ENCODE results near the gene IGFBP6. TPM values are rescaled to one million over a fixed set of nuclear protein-coding genes. Genes with fewer than 3 reads are reported as not detected.
"Not testable (repeated sequence)": the region's sequence is repeated elsewhere in the genome, so short reads cannot be mapped to it uniquely, and the experiment has no call there.

The IGFBP6 gene
- total RNA-seq, 1 donor from 2014 or later, result 95.0 TPM

DNA sequence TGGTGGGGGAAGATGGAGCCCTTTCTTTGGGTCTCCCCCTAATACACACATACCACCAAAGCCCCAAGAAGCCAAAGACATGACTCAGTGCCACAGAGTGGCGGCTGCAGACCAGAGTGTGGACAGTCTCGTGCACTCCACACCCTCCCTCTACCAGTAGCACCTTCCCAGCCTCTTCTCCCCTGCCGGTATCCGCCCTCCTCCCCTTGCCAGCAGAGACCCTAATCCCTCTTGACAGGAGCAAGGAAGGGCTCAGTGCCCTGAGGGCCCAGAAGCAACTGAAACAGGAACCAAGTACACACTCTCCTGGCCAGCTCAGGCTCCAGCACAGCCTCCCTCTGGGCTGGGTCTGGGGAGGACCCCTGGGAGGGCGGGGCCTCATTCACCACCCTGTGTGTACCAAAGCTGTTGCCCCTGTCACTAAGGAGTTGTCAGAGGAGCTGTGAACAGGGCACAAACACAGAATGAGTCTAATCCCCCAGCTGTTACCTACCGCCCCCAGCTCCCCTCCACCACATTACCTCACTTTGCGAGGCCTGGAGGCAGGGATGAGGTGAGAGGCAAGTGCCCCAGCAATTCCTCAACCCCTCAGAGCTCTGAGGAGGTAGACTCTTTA is 26.5 kb upstream of the IGFBP6 start:
- no peak for DNase-seq (ENCODE audit: low read depth)

DNA sequence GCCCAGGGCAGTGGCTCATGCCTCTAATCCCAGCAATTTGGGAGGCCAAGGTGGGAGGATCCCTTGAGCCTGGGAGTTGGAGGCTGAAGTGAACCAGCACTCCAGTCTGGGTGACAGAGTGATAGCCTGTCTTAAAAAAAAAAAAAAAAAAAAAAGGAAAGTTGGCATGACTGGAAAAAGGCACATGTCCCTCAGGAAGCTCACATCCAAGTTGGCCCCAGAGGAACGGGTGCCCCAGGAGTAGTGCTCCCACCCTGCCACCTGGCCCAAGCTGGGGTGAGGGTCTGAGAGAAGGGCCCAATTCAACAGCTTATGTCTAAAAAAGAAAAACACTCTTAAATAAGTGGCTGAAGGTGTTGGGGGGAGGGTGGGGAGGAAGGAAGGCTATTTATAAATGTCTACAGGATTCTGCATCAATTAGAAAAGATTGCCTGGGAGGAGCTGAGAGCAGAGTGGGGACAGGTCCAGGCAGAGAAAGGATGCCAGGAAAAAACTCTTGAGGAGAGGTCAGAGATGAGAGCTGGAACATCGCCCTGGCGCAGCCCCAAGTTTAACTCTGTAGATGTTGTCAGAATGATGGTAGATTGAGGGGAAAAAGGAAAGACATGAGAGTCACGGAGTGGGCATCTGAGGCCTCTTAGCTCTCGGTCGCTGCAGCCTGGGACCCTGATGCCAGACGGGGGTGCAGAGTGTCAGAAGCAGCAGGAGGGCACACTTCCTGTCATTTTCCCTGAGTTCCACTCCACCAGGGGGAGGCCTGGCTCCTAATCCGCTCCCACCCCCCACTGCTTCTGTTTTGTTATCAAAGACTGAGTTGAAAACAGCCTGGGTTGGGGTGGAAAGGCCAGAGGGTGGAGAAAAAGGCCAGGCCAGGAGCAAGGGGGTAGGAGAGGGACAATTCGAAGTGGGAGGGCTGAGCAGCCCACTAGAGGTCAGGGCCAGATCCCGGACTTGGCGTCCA is 25.6 kb upstream of the IGFBP6 start:
- DNase-seq (ENCODE audit: low read depth), result no peak

DNA sequence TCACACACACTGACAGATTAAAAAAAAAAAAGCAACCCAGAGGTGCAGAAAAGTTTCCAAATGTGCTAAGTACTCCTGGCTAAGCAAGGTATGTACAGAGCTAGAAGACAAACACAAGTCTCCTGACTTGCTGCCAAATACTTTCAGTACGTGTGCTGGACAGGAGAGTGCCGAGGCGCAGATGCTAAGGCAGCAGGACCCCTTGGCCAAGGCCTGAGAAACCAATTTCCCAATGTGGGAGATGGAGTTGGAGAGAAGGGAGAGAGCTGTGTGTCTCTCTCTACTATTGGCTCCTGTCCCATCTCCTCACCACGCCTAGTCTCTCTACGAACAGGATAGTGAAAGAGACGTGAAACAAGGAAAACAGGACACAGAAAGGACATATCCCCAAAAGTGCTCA is 23.6 kb upstream of the IGFBP6 start:
- DNase-seq (ENCODE audit: low read depth), result no peak

DNA sequence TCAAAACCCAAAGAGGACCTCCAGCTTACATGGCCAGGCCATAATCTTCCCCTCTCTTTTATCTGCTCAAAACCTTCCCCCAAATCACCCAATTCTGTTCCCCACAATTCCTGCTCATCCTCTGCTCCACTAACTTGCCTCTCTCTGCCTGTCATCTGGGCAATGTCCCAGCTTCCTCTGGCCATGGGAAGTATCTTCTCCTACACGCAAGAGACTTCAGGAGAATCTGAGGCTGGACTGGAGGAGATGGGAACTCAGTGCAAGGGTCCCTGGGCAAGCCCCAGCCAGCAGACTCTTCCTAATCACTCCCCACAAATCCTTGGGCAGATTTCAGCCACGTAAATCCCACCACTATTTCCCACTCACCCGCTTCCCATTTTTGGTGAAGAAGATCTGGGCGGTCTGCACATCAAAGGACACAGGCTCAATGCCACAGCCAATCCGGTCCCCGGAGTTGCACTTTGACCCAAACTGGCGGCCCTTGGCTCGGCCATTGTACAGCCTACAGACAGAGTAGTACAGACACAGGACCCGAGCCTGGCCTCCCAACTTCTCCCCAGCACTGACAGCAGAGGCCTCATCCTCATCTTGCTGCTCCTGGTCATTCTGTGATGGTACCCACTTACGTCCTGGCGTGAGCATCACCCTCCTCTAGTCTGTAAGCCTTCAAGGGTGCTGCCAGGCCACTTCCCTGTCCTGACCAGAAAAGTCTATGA is 23.0 kb upstream of the IGFBP6 start:
- DNase-seq (ENCODE audit: low read depth), result no peak

DNA sequence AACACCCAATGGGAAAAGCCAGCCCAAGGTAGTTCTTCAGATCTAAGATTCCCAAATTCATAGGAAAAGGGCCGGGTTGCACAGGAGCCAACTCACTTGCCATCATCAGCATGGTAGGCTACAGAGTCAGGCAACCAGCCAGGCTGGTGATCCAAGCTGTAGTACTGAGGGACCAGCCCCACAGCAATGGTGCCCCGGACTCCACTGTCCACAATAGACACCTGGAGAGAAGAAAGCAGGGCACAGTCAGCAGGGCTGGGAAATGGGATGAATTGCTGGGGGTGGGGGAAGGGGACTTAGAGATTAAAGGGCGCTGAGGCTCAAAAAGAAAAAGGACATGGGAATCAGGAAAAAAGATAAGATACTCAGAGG is 22.5 kb upstream of the IGFBP6 start:
- no peak for DNase-seq (ENCODE audit: low read depth)

DNA sequence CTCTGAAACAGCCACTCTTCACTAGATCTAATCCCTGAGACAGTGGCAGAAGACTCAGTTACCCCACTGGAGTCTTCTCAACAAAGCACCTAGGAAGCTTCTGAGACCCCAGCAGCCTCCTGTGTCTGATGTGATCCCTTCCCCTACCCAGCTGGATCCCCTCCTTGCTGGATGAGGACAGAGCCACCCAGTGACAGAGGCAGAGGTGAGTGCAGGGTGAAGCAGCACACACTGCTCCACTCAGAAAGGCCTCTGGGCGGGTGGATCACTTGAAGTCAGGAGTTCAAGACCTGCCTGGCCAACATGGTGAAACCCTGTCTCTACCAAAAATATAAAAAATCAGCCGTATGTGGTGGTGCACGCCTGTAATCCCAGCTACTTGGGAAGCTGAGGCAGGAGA is 21.0 kb upstream of the IGFBP6 start:
- no peak for DNase-seq (ENCODE audit: low read depth)

DNA sequence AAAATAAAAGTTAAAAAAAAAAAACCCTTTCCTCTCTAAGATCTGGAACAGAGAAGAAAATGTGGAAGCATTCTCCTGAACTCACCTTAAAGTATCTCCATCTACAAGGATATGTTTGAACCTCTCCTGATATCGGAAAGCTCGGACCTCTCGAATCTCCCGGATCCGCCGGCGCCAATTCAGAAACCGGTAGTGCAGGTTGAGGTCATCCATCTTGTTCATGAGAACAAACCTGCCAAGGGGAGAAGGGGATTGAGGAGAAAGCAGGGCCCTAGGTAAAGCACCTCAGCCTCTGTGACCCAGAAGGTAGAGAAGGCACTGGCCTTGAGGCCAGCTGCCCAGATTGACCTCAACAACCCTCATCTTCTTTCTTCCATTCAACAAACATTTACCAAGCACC is 20.4 kb upstream of the IGFBP6 start:
- no peak for DNase-seq (ENCODE audit: low read depth)

DNA sequence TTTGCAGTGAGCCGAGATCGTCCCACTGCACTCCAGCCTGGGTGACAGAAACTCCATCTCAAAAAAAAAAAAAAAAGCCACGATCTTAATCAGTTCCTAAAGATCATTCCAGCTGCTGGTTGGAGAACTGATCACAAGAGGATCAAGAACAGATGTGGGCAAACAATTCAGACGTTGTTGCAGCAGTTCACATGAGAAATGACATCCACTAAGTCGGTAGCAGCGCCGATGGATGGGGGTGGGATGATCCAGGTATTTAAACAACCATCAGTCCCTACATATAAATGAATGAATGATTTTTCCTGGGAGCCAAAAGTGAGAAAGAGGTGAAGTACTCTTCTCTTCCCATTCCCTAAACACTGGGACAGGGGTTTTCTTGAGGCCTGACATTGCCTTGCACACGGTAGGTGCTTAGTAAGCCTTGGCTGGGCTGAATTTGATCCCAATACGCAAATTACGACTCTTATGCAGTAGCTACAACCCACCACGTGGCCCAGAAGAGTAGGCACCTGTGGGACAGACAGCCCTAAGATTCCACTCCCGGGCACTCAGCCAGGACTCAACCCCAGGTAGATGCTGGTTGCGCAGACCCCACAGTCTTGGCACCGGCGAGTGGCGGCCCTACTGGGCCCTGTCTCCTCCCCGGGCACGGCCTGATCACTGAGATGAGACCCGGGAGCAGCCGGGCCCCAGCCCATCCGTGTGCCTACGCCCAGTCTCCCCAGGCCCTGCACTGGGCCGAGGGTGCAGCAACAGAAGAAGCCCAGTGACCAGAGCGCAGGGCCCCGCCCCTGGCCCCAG is 18.8 kb upstream of the IGFBP6 start:
- DNase-seq (ENCODE audit: low read depth), result no peak

DNA sequence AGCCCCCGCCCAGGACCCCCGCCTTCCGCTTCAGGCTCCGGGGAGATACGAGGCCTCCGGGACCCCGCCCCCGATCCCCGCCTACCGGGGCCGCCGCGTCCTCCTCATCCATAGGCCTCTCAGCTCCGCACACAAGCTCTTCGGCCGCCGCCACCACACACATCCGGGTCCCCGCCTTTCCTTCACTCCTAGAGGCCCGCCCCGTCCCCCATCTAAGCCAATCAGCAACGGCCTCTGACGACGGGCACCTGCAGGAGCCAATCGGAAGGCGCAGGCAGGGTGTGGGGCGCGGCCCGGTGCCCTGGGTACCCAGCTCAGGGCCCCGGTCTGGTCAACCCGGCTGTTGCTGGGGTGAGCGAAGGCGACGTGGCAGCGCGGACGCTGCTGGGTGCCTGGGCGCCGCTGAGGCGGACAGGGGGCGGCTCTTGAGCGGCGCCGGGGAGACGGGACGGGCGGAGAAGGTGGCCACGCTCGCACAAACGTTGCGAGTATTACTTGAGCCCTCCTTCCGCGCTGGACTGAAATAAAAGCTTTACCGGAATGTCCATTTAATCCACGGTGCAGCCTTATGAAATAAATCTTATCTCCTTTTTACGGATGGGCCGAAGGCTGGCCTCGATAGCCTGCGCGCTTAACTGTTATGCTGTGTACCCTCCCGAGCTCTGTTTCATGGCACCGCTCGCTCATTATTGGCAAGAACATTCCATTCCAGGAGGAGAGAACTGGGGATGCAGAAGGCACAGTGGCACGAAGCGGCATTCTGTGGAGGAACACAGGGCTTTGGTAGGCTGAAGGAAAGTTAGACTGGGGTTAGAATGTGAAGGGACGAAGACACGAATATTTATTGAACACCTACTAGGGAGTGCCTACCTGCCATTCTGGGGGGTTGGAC is 18.0 kb upstream of the IGFBP6 start, which contains the start of gene SPRYD3:
TSS of gene SPRYD3 (minus strand) at position 165 of the 892 bp plus-strand sequence. CDS start at position 108, 57 bp downstream.
- DNase-seq (ENCODE audit: low read depth), result peak; percentile 79

DNA sequence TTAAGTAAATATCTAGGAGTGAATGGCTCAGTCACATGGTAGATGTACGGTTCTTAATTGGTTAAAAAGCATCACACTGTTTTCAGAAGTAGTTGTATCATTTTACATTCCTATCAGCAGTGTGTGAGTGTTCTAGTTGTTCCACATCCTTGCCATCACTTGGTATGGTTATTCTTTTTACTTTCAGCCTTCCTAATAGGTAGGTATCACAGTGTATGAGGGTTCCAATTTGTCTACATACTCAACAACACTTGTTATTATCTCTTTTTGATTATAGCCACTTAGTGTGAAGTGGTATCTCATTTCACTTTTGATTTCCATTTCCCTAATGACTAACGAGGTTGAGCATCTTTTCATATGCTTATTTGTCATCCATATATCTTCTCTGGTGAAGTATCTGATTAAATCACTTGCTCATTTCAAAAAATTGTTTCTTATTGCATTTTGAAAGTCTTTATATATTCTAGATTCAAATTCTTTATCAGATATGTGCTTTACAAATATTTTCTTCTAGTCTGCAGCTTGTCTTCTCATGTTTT is 14.8 kb upstream of the IGFBP6 start:
- no peak for DNase-seq (ENCODE audit: low read depth)

DNA sequence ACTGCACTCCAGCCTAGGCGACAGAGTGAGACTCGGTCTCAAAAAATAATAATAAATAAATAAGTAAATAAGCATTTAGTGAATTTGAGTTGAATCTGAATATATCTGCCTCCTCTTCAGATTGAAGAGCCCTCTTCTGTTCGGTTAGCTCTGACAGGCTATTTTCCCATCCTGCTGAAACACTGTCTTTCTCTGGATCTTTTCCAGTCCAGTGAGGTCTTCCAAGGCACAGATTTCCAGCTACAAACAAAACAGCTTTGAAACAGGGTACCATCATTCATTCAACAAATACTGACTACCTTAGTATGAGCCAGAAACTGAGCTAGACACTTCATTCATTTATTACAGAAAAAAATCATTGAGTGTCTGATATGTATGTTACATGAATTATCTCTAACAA is 11.1 kb upstream of the IGFBP6 start:
- DNase-seq (ENCODE audit: low read depth), result no peak

DNA sequence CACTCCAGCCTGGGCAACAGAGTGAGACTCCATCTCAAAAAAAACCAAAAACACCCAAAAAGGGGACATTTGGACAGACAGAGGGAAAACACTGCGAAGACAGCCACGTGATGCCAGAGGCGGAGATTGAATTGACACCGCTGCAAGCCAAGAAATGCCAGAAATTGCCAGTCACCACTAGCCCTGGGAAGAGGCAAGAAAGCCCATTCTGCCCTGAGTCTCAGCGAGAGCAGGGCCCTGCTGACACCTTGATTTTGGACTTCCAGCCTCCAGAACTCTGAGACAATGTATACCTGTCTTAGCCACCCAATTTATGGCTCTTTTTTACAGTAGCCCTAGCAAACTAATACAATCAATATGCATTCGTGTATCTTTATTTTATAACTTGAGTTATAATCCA is 7.4 kb upstream of the IGFBP6 start:
- no peak for DNase-seq (ENCODE audit: low read depth)

DNA sequence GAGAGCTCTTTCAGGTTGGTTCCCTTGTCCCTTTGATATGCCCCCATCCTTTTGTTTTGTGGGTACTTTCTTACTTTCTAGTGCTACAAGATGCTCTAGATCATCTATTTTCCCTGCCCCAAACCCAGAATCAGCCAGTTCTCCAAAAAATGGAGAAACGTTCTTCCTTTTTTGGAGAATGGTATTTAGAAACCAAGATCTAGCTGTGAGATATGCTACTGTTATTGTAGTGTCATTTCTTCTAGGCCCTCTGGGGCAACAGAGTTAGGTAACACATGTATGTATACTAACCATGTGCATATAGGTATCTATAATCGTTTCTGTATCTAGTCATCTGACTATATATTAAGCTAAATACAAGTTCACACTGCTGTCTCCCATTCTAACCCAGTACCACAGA is 6.9 kb upstream of the IGFBP6 start:
- DNase-seq (ENCODE audit: low read depth), result no peak

DNA sequence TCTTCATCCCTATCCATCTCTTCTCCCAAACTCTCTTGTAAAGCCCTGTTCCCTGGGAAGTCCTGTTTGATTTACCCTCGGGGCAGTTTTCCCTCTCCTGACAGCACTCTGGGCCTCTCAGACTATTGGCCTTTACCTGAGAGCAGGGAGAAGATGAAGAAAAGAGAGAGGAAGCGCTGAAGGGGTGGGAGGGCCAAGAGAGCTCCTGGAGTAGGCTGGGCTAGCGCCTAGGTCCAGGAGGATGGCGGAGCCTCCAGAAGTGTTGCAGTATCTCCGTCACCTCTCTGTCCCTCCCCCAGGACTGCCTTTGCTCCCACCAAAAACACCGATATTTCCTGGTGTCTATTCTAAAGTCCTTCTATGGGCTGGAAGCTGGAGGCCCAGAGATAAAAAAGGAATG is 5.7 kb upstream of the IGFBP6 start:
- DNase-seq (ENCODE audit: low read depth), result no peak

DNA sequence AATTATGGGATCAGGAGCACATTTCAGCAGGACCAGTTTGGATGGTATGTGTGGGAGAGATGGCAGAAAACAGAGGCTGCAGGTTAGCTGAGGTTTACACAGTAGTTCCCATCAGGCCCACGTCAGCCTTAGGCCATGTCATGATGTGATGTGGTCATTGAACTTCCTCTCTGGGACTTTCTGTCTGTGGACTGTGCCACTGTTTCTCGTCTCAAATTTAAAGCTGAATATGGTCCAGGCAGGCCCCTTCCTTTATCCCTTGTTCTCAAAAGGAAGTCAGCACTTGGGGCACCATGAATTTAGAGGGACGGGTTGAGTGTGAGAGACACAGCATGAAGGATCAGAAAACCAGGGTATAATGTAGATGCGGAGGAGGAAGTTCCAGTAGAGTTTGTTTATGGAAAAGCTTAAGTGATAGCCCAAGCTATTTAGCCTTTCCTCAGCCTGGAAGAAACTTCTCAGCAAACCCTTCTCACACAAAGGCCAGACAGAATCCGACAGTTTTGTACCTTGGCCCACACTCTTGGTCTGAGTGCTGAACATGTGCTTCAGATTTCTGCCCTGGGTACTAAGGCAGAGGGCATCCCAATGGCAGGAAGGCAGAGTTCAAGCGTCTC is 3.6 kb upstream of the IGFBP6 start:
- DNase-seq (ENCODE audit: low read depth), result no peak

DNA sequence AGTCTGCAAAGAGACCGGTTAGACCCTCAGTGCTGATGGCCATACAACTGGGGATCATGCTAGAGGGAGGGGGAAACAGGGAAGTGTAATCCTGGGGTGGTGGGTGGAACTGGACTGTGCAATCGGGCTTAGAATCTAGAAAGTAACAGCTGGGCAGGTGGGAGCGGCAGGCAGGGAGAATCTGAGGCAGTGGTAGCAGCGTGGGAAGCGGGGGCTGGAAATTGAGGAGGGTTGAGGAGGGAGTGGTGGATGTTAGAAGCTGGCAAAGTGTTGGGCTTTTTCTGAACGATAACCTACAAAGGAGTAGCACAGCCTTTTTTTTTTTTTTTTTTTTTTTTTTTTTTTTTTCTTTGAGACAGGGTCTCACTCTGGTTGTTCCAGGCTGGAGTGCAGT is 3.1 kb upstream of the IGFBP6 start:
- no peak for DNase-seq (ENCODE audit: low read depth)

DNA sequence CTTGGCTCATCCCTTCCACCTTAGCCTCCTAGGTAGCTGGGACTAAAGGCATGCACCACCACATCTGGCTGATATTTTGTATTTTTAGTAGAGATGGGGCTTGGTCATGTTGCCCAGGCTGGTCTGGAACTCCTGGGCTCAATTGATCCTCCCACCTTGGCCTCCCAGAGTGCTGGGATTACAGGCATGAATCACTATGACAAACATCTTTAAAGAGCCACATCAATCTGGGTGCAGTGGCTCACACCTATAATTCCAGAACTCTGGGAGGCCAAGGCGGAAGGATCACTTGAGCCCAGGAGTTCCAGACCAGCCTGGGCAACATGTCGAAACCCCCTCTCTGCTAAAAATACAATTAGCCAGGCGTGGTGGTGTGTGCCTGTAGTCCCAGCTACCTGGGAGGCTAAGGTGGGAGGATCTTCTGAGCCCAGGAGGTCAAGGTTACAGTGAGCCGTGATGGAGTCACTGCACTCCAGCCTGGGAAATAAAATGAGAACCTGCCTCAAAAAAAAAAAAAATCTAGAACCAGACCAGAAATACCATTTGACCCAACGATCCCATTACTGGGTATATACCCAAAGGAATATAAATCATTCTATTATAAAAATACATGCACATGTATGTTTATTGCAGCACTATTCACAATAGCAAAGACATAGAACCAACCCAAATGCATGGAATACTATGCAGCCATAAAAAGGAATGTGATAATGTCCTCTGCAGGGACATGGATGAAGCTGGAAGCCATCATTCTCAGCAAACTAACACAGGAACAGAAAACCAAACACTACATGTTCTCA is 2.5 kb upstream of the IGFBP6 start:
- not testable (repeated sequence) for DNase-seq (ENCODE audit: low read depth)

DNA sequence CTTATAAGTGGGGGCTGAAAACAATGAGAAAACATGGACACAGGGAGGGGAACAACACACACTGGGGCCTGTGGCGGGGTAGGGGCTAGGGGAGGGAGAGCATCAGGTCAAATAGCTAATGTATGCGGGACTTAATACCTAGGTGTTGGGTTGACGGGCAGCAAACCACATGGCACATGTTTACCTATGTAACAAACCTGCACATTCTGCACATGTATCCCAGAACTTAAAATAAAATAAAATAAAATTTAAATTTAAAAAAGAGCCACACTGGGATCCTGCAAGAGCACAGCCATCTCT is 1.9 kb upstream of the IGFBP6 start:
- DNase-seq (ENCODE audit: low read depth), result not testable (repeated sequence)

DNA sequence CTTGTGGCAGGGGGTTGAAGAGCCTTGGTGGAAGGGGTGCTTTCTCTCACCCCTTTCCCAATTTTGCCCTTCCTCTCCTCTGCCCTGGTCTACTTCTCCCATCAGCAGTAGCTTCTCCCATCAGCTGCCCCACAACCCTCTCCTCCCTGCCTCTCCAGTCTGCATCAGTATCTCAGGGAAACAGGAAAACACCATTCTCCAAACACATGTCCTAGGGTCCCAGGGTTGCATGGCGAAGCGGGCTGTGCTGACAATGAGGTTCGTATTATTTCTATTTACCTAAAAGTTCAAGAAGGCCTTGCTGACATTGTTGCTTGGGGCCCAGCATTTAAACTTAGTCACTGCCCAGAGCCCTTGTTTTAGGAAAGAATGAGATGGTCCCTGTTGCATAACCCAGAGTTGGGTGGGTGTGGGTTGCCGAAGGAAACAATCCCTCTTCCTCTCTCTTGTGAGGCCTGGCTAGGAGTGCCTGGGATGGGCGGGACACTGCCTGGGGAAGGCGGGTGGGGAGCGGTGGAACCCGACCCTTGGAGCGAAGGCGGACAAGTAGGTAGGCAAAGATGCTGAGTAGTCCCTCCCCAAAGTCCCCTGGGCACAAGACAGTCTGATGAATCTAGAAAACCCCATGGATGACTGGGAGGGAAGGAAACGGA is 1.3 kb upstream of the IGFBP6 start:
- DNase-seq (ENCODE audit: low read depth), result no peak

Measured in renal cortical epithelial cell (primary cell).